GM19397 (cell line): Measurements from ENCODE around the gene N4BP2.
A peak's percentile ranks its signal among the peaks of the same experiment; 100 is the strongest.

ENCODE experiments used
- ATAC-seq: cut with Tn5 transposase; IDR thresholded peaks from one replicate; pipeline ENCODE4 v1.9.1; 2021; ENCODE audit warnings: mild to moderate bottlenecking, moderate library complexity; ENCODE audit not compliant: unreplicated experiment

The N4BP2 gene

GRCh38 chr4:40190465-40190864, 133.8 kb downstream of the N4BP2 start:
- no peak for ATAC-seq

- no peak for ATAC-seq
Measured at GRCh38 chr4:40190880-40191815, 134.5 kb downstream of the N4BP2 start.

DNA sequence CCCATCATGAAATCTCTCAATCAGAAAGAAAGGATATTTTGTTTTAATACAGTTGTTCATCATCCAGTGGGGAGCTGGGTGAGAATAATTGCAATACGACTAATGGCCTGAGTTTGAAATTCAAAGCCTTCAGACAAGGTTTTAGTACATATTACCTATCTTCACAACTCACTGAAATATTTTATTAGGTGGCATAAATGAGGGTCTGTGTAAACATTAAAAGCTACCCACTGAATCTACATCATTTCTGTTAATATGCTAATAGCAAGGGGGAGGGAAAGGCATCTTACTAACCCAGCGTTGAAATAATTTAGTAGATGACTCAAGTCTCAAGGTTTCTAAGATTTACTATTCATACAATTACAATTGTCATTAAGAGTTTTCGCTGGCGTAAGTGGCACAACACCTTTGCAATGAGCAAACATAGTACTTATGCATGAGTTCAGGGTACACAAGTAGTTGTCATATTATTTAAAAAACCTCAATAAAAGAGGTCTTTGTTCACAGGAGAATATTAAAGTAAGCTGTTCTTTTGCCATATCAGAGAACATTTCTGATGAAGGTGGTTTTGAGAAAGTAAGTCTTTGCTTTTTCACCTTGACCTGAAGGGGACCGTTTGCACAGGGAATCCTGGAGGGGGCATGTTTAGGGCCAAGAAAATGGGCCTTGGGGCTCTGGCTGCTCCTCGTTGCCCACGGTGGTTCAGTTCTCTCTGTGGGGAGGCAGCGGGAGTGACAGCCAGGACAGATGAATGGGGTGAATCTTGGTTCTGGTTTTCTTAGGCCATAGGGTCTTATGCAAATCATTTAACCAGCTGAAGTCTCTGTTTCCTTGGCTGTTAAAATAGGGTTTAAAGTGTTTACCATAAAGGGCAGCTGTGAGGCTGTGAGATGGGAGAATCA, 135.7 kb downstream of the N4BP2 start:
- peak; percentile 39 for ATAC-seq

GRCh38 chr4:40193016-40193571, 136.4 kb downstream of the N4BP2 start:
- ATAC-seq, result peak; percentile 29

DNA sequence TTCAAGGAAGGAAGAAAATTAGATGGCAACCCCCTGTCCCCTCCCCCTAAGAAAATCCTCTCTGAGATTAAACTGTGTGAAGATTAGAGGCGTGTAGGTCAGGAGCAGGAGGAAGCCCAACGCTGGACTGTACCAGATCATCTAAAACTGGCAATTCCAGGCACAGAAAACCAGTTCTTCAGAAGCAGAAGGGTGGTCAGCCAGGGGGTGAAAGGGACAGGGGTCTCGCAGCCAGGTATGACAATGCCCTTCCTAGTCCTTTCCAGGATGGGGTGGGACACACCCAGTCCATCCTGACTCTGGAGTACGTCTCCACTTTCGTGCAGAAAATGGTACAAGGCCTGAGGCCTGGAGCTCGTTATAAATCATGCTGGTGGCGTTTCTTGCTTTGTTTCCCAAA, 136.9 kb downstream of the N4BP2 start:
- no peak for ATAC-seq

GRCh38 chr4:40194602-40195161, 138.0 kb downstream of the N4BP2 start:
- ATAC-seq, result no peak

DNA sequence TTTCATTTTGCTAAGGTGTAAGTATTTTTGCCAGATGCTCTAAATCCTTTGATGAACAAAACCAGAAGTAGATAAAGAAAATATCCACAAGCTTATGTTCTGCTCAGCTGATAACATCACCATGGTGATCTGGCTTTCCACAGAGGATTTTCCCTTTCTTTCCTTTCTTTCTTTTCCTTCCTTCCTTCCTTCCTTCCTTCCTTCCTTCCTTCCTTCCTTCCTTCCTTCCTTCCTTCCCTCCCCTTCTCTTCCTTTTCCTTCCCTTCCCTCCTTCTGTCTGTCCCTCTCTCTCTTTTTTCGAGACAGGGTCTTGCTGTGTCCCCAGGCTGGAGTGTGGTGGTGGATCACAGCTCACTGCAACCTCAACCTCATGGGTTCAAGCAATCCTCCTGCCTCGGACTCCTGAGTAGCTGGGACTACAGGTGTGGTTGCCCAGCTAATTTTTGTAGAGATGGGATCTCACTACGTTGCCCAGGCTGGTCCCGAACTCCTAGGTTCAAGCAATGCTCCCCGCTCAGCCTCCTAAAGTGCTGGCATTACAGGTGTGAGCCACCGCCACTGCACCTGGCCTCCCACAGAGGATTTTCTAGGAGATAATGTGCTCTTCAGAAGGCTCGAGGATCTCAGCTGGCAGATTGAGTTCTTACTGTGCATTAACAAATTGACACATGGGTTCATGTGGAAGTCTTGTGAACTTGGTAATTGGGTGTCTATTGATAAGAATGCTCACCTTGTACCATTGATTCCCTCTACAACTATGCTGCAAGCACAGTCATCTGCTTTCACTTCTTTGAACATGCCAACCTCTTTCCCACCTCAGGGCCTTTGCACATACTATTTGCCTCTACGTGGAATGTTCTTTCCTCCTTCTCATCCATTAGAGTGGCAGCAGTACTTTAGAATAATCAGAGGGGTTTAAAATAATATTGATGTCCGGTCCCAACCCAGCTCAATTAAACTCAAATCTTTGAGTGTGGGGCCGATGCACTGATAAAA, 138.8 kb downstream of the N4BP2 start:
- no peak for ATAC-seq

GRCh38 chr4:40196272-40196671, 139.6 kb downstream of the N4BP2 start:
- no peak for ATAC-seq

DNA sequence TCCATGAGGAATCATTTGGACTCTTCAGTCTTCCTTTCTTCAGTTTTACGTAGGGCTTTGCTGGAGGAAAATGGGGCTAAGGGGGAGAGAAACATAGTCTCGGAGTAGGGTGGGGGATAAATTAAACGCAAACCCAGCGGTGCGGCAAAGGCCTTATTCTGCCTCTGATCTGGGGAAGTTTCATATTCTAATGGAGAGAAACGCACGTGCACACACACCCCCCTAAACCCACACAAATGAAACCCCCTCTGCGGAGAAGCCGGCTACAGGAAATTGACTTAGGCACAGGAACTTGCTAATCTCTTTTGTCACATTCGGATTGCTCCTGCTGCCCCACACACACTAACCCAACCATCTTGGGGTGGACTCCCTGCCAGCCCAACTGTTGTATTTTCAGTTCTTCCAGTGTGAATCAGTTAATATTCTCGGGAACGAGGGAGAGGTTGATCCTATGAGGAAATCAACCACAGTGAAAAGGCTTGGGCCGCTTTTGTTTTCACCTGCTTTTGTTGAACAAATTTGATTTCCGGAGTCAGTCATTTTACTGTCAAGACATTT, 140.2 kb downstream of the N4BP2 start, which contains the start of gene RHOH:
RHOH (plus strand) TSS at position 308 of the 558 bp plus-strand sequence. CDS start 46,356 bp downstream, outside the sequence.
- ATAC-seq, result no peak

GRCh38 chr4:40197879-40198689, 141.4 kb downstream of the N4BP2 start:
- ATAC-seq, result no peak

- no peak for ATAC-seq
Measured at GRCh38 chr4:40199179-40199670, 142.6 kb downstream of the N4BP2 start.

DNA sequence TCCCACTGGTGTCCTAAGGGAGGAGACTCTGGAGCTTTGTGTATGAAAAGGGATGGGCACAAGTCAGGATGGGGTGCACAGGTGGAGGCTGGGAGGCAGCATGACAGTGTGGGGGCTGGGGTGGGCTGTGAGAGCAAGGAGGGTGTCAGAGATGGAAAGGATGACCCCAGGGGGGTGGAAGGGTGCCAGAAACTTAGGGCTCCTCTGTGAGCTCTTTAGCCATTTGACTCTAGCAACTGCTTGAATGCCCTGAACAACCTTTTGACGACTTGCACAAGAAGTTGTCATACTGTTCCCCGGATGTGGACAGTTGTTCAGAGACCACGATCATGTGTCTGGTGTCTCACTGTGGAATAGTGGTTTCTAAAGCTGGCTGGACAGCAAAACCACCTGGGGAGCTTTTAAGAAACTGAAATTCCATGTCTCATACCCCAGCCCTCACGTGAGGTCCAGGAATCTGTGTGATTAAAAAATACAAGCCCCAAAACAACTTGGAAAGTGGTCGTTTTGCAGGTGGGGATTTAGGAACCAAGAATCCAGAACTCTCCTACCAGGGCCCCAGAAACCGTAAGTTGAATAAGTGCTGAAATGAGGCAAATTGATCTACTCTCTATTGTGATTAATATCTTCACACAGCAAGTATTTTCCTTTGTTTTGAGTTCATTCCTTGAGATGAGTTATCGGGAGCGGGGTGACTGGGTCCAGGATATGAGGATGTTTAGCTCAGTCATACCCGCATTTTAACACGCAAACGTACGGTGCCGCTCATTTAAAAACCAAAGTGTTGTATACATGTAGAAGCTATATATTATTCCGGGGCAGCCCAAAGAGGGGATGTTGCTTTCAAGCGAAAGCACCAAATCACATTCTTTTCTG, 143.6 kb downstream of the N4BP2 start:
- ATAC-seq, result peak; percentile 47

DNA sequence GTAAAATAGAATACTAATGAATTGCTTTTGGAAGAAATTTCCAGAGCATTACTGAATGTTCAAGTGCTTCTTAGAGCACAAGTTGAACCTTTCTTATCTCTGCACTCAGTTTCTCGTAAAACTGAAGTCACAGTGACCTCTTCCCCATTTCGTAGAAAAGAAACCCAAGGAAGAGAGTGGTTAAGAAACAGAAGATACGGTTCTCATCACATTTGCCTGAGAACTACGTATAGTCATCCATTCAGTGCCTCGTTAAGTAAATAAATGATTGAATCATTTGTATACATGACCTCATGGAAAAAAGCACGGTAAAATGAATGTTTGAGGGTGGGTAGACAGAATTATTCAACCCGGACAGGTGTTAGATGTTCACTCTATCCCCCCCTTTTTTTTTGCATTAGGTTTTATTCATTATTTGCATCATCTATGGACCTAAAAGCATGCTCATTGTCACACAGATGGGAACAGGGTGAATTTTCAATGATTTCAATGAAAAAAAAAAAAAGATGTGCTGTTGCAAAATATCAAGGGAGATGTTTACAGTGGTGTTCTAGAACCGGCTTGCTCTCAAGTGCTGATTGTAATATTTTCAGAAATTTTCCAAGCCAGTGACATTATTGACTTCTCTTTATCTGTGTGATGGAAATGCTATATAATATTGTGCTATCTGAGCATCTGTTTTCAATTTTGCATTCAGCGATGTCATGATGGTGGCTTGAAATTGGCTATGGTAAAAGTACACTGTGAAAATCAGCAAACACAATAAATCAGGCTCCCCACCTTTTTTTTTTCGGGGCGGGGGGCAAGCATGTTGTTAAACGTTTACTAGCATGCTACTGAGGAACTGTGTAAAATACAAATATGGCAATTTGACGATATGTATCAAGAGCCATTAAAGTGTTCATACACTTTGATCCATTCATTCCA, 144.5 kb downstream of the N4BP2 start:
- ATAC-seq, result peak; percentile 24

DNA sequence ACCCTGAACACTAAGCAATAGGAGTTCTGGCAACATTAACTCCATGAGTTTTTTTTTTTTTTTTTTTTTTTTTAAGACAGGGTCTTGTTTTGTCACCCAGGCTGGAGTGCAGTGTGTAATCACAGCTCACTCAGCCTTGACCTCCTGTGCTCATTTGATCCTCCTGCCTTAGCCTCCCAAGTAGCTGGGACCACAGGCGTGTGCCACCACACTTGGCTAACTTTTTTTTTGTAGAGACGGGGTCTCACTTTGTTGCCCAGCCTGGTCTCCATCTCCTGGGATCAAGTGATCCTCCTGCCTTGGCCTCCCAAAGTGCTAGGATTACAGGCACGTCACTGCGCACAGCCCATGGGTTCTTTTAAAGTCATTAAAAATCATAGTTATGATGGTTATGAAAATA, 145.2 kb downstream of the N4BP2 start:
- no peak for ATAC-seq

- no peak for ATAC-seq
Measured at GRCh38 chr4:40202474-40202873, 145.8 kb downstream of the N4BP2 start.

- ATAC-seq, result no peak
Measured at GRCh38 chr4:40204507-40205258, 148.0 kb downstream of the N4BP2 start.
